Heart left ventricle (tissue), 13 donors: Measurements from ENCODE around the gene GRB14.

Experiments used
- CTCF ChIP-seq, 12 donors: fragments of 200-600 bp; sonication (generic) in 4 of 12; IDR thresholded peaks; one replicate each; pipeline versions ENCODE4 v1.5.0 to v1.8.0; 2018 to 2022; ENCODE audit warnings: antibody characterized with exemption in 12 of 12, mild to moderate bottlenecking in 5 of 12
- POLR2A ChIP-seq, 2 donors: fragments of 450-650 bp; IDR thresholded peaks; one replicate each; pipeline ENCODE4 v1.6.1; 2017; ENCODE audit warnings: antibody characterized with exemption in 2 of 2, mild to moderate bottlenecking in 2 of 2, moderate library complexity in 2 of 2
- donor health status: ischemic (EF 13 %, LVEDD 7.1; RV severe dilation, severe dysfunction).
- donor health status: DM: no; HTN: yes; CAD: no.
- donor health status: DM: no; HTN: no; CAD: no.
- donor health status: ischemic (EF 25% LVEDD 6.9; RV normal size, moderate dysfunction).
- donor health status: ischemic (EF 25% LVEDD 5.7; RV mildly dilated, moderate dysfunction).
- donor health status: ischemic (EF 35%, LVEDD 5.7; RV mildly dilated, moderate dysfunction).
- donor health status: nonischemic (EF 11% LVEDD 7.7; RV severe dilation, severe dysfunction).
- donor health status: DM: yes; HTN: yes; CAD: no.
- donor health status: PGD.
- donor health status: ischemic (EF 29% LVEDD 5.4; RV normal size, mild dysfunction).
- donor health status: nonischemic (EF 23%, LVEDD 6.1; RV moderate dilation, normal function).

- TF ChIP-seq CTCF (IDR thresholded peaks at IDR 0.05) (no peak), POLR2A (IDR thresholded peaks at IDR 0.05) (no peak)
Observed at GRCh38 chr2:164669291-164669690, 48.0 kb upstream of the GRB14 start.
